ENCODE results near the gene SEMA7A. TPM values are rescaled to one million over a fixed set of nuclear protein-coding genes. Genes with fewer than 3 reads are reported as not detected.

SEMA7A gene
- total RNA-seq, 1 donor from 2014 or later = 21.6 TPM

DNA sequence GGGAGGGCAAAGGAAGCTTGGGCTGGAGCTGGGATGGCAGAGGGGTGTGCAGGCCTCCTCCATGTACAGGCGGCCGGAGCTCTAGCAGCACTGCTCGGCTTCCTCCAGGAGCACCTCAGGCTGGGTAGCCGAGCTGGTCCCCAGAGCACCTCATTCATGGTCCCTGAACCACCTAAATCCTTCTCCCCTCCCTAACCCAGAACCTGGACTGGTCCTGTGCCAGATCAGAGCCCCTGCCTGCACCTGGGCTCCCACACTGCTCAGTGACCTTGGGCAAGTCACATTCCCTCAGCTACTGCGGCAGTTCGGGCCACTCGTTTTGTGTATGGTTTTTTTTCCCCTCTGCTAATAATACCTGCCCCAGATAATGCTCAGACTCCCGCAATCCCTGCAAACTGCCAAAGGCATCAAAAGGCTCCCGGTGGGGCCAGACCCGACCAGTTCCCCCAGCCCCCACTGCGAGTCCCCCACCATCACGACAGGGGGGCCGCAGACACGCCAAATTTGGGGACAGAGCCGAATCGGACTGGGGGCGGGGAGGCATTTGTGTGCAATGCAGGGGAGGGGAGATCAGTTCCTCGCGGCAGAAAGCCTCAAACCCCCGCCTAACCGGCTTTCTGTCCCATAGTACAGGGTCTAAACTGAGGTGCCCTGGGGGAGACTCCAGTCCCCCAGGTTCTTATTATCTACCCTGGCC, 1.3 kb downstream of the SEMA7A start:
- no peak for FAIRE-seq
- no peak for DNase-seq (ENCODE audit: low spot score in 2 of 2)

DNA sequence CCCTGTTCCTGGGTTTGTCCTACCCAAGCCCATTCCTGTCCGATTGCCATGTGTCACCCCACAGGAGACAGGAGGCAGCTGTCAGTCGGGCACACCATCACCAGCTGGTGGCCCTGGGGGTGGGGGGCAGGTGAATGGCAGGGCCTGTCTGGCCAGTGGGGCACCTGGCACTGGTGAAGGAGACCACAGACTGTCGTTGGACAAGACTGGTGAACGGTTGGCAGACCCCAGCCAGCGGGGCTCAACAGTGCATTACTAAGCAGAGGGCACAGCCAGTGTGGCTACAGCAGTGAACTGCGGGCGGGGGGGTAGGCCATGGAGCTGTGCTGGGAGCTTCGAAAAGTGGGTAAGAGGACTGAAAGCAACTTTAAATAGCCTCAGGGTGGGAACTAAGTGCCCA, 2.1 kb downstream of the SEMA7A start:
- no peak for DNase-seq (ENCODE audit: low spot score in 2 of 2)
- no peak for FAIRE-seq

DNA sequence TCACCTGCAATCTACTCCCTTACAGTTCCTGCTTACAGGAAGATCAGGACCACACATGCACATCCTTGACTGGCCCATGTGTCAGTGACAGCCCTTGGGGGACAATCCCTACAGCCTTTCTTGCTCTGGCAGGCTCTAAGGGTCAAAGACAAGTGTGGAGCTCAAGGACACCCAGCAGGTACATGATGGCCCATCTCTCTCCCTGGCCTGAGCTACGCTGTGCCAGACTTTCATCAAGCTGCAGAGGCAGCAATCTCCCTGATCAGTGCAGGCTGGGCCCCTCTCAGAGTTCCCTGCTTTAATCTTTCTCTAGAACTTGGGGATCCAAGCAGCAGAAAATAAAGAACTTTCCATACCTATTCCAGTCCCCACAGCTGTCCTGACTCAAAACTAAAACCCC, 2.6 kb downstream of the SEMA7A start:
- FAIRE-seq (no peak), DNase-seq (ENCODE audit: low spot score in 2 of 2) (no peak)

DNA sequence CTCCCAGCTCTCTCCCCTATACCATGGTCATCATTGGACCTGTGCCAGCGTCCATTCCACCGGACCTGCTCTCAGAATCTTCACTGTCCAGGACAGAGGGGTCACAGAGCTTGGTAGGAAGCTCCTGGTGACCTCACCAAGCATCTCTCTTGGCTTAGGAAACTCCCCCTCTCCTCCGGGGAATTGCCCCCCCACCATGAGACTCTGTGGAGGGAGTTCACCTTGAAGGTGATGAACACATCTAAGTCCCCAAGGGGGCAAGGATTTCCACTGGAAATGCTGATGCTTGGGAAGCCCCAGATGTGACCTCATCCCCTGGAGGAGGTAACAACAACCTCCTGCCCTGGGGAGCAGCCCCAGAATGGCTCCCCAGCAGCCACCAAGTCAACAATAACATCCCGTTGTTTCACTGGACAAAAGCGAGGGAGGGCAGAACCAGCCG, 3.2 kb downstream of the SEMA7A start:
- no peak for FAIRE-seq

DNA sequence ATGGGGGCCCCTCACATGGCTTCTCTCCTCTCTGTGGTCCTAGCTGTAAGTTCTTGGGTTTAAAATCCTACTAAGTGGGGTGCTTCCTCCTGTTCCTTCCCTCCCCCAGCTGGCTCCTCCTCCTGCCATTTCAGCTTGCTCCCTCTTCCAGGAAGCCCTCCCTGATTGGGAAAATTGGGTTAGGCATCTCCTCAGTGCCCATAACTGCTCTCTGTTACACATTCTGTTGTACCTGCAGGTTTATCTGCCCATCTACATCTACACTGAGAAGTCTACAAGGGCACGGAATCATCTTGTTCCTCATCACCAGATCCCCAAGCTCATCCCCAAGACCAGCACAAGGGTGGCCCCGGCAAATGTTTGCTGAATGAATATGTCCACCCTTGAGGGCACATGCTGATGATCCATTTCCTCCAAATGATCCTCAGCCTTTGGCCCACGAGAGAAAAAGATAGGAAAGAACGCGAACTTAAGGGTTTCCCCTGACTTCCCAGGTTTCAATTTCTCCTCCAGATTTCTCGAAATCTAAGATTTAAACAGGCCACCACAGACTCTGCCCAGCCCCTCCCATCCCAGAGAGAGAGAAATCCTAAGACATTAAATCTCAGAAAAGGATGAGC, 3.9 kb downstream of the SEMA7A start:
- FAIRE-seq (no peak), DNase-seq (ENCODE audit: low spot score in 2 of 2) (no peak)

More for the DNA sequence above, 3.2 kb downstream of the SEMA7A start:
- DNase-seq (ENCODE audit: low spot score in 2 of 2) = no peak

DNA sequence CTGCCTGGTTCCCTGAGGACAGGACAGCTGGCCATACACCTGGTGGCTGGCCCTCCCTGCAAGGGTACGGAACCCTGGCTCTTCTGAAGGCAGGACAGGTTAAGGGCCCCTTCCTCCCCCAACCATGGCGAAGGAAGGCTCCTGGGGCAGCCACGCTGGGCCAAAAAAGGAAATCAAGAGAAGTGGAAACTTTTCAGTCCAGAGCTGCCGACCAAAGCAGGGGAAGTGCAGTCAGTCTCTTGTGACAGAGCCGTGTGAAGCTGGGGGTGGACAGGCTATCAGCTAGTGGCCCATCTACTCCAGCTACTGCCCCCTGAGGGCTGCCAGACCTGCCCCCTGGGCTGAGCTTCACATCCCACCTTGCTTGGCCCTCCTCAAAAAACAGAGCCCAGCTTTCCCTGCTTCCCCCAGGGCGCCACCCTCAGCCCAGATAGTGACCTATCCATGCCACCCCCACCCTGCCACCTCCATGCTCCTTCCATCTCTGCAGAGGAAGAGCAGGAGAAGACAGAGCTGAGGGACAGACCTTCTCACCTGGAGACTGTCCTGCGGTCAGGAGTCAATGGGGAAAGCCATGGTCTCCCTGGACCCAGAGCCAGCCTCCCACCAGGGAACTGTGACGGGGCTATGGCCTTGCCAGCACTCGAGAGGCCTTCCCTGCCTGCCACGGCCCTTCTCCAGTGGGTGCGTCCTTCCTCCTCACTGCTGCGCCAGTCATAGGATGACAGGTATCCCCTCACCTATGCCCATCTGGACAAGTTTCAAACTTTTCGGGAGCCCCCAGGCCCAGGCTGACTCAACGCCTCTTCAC, 4.6 kb downstream of the SEMA7A start:
- FAIRE-seq (no peak), DNase-seq (ENCODE audit: low spot score in 2 of 2) (no peak)

DNA sequence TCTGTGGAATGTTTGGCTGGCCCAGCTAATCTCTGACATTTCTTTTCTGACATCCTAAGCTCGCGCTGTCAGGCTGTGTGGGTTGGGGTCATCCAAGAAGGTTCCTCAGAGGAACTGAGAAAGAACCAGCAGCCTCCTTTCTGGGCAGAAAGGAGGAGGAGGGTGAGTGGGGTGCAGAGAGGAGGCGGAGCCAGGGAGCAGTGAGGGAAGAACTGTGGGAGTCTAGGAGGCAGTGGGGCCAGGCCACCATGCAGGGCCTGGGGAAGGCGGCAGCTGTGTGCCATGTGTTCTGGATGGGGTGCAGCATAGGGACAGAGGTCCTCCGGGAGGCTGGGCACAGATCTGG, 5.3 kb downstream of the SEMA7A start:
- DNase-seq (ENCODE audit: low spot score in 2 of 2) = no peak

DNA sequence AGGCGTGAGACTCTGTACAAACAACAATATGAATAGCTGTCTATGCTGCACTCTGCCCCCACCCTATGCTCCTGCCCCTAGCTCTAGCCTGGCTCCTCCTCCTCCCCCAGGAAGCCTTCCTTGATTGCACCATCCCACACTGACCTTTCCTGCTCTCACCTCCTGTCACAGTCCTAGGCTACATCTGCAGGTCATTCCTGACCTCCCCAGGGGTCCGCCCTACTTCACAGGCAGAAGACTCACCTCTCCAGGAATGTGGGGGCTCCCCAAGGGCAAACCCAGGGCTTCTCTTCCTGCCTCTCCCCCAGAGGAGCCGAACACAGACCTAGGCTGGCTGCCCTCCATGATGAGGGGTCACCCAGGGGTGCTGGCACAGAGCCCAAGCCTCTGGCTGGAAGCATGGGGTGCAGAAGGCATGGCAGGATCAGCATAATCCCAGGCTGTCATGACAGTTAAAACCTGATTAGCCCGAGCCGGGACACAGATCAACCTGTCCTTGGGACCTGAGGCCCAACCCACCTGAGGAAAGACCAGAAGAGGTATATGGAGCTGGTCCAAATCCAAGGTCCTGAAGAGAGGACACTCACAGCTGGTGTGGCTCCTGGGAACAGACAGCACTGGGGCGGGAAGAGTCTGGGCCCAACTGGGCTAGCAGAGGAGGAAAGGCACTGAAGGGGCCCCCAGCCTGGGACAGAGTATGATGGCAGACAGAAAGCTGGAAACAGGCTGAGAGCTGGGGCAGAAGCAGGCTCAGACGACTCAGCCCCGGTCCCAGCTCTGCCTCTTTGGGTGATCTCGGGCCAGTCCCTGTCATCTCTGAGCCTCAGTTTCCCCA, 5.9 kb downstream of the SEMA7A start:
- FAIRE-seq = no peak
- DNase-seq (ENCODE audit: low spot score in 2 of 2) = no peak

More for the DNA sequence above, 5.3 kb downstream of the SEMA7A start:
- FAIRE-seq = no peak

DNA sequence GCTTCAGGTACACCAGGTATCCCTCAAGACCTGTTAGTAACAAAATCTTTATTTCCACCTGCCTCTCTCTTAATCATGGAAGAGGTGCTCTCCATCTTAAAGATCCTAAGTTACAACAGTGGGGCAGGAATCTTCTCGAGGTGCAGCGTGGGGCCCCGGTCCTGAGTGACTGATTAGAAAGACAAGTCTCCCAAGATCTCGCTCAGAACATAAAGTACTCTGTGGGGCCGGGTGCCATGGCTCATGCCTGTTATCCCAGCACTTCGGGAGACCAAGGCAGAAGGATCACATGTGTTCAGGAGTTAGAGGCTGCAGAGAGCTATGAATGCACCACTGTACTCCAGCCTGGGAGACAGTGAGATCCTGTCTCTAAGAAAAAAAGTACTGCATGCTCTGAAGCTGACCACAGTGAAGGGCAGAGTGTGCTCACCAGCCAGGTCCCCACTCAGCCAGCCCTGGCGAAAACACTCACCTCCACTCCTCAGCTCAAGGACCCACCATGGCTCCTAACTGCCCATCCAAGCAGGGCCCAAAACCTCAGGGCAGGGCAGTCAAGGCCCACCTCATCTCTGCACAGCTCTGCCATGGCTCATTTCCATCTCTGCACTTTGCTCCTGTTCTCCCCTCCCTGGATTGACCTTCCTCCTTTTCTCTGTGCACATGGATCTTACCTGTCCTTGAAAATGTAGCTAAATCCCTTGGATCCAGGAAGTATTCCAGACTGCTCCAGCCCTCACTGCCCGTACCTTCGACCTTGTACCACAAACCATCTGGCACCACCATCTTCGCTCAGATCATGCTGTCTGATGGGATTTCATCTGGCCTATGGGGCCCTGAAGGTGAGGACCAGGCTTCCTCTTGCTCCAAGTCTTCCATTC, 7.1 kb downstream of the SEMA7A start:
- no peak for DNase-seq (ENCODE audit: low spot score in 2 of 2)
- no peak for FAIRE-seq

DNA sequence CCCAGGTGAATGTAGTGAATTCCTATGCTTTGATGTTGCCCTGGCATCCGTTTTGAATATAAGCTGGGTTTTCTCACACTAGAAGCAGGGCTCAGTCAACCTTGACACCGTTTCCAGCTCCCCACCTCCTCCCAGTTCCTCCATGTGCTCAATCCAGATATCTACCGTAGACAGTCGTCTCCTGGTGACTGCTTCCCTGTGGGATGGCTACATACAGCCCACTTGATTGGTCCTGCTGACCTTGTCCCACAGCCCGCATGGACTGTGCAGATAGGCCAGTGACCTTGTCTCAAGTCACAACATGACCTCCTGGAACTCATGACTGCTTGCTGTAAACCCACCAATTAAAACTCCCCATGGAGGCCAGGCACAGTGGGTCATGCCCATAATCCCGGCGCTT, 8.1 kb downstream of the SEMA7A start:
- no peak for FAIRE-seq
- no peak for DNase-seq (ENCODE audit: low spot score in 2 of 2)

DNA sequence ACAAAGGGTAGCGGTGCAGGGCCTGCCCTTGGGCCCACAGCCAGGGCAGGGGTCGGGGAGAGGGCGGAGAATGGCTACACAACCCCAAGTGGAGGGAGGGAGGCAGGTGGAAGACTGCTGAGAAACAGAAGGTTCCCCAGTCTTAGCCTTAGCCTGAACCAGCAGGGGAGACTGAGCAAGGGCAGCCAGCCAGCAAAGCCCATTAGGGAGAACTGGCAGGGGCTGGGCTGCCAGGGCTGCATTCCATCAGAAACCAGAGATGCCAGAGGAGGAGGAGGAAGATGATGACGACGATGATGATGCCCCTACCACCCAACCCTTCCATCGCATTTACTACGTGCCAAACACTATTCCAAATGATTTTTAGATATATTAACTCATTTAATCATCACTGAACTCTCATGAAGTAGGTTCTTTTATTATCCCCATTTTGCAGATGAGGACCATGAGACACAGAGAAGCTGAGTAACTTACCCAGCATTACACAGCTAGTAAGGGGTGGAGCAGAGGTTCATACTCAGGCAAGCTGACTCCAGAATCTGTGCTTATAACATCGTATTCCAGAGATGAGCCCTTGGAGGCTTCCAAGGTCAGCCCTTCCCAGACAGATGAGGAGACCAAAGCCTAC, 8.7 kb downstream of the SEMA7A start:
- no peak for FAIRE-seq
- no peak for DNase-seq (ENCODE audit: low spot score in 2 of 2)

DNA sequence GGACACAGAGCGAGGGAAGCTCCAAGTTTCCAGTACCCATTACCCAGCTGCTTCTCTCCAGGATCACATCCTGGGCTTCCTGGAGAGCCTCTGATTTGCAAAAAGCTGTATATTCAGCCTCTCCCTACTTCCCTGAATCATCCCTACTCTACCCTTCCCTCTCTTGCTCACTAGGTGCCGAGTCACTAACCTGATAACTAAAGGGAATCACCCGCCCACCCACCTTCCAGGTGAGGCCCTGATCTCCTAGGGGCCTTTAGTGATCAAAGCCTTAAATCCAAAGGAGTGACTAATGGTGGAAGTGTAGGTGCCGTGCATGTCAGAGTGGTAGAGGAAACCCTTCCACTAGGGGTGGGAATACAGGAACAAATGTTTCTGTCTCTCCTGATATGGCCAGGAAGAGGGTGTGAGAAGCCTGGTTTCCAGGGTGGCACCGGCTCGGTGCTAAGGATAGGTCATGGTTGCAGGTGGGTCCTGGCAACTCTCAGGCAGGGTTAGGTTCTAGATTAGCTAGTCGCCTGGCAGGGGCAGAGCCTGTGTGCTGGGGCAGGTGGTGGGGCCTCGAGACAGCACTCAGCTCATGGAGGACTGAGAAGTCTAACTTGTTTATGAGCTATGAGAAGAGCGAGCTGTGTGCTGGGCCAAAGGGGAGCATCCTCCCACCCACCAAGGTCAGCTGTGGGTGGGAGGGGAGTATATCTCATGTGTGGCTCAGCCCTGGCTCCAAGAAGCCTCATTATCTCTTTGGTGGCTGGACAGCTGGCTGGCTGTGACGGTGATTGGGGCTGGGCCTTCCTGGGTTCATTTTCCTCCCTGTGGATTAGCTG, 10.1 kb downstream of the SEMA7A start:
- no peak for FAIRE-seq
- no peak for DNase-seq (ENCODE audit: low spot score in 2 of 2)

DNA sequence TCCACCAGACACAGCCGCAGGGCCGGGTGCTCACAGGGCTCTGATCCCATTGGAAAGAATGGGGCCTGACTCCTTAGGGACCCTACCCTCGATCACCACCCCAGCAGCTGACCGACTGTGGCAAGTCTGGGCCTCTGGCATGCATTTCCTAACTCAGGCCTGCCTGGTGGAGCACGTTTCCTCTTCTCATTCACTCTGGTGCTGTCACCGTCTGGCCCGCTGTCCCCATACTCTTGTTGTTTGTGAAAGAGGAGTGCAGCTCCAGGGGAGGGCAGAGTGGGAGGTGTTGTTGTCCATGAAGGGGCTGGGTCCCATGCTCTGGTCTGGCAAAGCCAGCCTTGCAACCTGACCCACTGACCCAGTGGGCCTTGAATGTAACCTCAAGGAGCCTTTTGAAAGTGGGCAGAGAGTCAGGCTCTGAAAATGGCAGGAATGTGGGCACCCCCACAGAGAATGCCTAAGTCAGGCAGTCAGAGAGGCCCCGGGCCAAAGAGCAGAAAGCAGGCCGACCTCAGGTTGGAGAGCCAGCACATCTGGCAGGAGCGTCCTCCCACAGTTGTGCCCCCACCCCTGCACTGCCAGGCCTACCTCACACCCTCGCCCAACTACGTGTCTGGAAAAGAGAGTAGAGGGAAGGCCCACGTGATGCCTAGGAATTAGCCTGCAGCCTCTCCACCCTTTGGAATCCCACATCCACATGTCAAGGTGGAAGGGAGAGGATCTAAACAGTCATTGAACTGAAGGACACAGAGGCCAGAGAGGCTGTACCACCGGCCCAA, 10.9 kb downstream of the SEMA7A start:
- DNase-seq (ENCODE audit: low spot score in 2 of 2) (no peak), FAIRE-seq (no peak)

DNA sequence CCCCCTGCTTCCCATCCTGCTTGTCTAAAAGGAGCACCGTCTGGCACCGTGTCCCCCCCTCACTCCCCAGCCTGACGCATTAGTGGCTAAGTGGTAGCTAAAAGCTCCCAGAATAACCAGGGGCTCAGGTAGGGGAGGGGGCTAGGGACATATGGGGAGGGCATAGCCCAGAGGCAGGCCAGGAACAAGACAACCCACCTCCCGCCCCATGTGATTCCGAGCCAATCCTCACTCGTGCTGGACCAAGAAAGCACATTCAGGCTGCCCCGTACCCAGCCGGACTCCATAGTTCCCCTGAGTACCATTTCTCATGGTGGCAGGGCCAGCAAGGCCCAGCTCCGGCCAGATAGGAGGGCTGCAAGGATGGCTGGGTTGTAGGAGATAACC, 11.5 kb downstream of the SEMA7A start:
- FAIRE-seq (no peak), DNase-seq (ENCODE audit: low spot score in 2 of 2) (no peak)

DNA sequence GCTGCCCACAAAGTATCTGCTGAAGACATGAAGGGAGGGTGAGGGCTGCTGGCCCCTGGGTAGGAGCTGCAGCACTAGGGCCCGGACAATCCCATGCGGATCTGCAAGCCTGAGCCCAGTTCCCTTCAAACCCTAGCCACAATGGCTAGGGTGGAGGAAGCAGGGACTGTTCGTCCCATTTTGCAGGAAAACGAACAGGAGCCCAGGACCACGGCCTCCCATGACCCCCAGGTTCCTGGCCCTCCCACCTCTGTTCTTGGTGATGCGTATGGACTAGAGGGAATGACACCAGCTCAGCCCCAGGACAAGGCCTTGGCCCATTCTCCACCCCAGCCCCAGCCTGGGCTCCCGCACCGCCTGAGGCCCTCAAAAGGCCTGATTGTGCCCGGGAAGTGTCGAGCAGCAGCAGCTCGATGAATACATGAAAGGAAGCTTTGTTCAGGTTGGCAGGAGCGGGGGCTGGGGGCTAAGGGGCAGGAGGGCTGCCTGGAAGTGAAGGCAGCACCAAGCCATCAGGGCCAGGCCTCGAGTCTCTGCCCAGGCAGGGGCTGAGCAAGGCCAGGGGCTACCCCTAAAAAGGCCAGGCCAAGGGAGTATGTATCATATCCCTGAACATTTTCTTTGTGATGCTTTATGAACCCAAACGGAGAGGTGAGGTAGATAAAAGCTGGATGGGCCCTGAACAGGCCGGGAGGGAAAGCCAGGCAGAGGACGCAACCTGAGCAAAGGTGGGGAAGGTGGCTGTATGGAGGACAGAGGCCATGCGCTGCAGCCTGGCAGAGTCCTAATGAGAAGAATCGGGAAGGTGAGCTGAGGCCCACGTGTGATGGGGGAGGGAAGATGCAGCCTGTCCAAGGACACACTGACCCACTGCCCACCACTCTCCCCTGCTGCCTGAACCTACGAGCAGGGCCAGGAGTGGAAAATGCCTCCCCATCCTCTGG, 12.2 kb downstream of the SEMA7A start:
- peak; percentile 71 to 72 for DNase-seq (ENCODE audit: low spot score in 2 of 2)
- FAIRE-seq = no peak

DNA sequence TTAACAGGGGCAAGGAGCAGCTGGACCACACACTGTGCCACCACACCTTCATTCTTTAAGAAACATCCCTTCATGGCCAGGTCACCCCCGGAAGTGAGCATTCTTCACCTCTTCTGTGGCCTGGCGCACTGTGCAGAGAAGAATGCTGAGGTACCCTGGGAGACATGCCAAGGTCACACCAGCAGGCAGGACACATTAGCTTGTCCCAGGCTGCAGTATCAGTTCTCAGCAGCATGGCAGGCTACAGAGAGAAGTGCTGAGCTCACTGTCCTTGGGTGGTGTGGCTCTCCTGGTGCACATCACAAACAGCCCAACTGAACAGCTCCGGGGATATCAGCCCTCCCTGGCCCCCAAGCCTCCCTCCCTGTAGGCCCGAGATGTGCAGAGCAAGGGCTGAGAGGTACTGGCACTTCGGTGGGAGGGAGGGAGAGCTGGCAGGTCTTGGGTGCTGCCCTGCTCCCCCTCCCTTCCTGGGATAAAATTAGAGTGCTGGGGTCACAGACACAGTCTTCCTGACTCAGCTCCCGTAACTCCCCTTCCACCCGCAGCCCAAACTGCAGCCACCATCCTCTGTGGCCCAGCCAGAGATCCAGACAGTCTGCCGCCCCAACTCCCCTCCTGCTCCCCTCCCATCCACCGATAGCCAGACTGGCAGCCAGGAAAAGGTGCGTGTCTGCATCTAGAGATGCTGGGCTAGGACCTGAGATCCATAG, 13.4 kb downstream of the SEMA7A start:
- FAIRE-seq (no peak), DNase-seq (ENCODE audit: low spot score in 2 of 2) (no peak)
